Epithelial cell of proximal tubule (primary cell): ENCODE measurements around the gene QSER1. TPM values are rescaled to one million over a fixed set of nuclear protein-coding genes. Genes with fewer than 3 reads are reported as not detected.
A peak's percentile ranks its signal among the peaks of the same experiment; 100 is the strongest.

Experiments used
- DNase-seq: peaks from one replicate; pipeline ENCODE4 v3.0.0-alpha.2; 2011; ENCODE audit warnings: low read depth
- H3K4me3 ChIP-seq: 2 replicates; pipeline ENCODE4 v1.5.1; 2011; ENCODE audit warnings: low read depth, mild to moderate bottlenecking, low read length
- total RNA-seq: library from RNA; depleted of rRNA; stranded (reverse); fragments of >200 nt; gene quantifications from 2 replicates; pipeline ENCODE4 v1.2.3, GENCODE V29; 2015
- TF ChIP-seq, protein P1 (sequence below): conservative IDR thresholded peaks from 2 replicates; pipeline ENCODE4 v1.5.1; 2012; ENCODE audit warnings: low read depth, mild to moderate bottlenecking, low read length

The QSER1 gene
- total RNA-seq, 1 donor from 2014 or later = 18.6 TPM

DNA sequence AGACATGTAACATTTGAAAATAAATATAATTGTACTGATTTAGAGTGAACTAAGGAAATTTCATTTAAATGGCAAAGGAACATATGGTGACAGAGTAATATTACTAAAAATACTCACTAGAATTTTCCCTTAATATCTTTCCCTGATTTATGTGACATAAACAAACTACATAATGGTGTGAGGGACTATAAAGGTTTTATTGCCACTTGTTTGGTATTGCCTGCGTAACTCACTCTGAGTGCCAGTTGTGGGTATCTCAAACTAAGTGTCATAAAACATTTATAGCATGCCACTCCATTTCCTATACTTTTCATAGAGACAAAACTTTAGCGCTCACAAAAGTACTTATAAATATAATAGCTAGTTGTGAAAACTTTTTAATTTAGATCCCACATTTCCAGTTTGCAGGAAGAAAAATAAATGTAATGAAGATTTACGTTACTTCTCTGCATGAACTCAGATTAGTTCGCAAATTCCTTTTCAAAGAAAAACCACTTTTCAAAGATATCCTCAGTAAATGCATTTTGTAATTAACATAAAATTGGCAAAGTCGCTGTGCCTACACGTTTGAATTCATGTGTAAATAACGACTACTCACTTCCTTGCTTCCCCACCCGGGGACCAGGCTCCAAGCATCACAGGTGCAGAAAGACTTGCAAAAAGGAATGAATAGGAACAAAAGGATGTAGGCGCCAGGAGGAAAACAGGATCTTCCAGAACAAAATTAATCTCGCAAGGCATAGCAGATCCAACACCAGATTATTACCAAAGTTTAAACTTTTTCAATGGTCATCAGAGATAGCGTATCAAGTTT lies 1.6 kb upstream of the QSER1 start:
- TF ChIP-seq, protein P1, sequence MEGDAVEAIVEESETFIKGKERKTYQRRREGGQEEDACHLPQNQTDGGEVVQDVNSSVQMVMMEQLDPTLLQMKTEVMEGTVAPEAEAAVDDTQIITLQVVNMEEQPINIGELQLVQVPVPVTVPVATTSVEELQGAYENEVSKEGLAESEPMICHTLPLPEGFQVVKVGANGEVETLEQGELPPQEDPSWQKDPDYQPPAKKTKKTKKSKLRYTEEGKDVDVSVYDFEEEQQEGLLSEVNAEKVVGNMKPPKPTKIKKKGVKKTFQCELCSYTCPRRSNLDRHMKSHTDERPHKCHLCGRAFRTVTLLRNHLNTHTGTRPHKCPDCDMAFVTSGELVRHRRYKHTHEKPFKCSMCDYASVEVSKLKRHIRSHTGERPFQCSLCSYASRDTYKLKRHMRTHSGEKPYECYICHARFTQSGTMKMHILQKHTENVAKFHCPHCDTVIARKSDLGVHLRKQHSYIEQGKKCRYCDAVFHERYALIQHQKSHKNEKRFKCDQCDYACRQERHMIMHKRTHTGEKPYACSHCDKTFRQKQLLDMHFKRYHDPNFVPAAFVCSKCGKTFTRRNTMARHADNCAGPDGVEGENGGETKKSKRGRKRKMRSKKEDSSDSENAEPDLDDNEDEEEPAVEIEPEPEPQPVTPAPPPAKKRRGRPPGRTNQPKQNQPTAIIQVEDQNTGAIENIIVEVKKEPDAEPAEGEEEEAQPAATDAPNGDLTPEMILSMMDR = no peak
- no peak for DNase-seq
- no peak overlapping the region for H3K4me3 ChIP-seq

DNA sequence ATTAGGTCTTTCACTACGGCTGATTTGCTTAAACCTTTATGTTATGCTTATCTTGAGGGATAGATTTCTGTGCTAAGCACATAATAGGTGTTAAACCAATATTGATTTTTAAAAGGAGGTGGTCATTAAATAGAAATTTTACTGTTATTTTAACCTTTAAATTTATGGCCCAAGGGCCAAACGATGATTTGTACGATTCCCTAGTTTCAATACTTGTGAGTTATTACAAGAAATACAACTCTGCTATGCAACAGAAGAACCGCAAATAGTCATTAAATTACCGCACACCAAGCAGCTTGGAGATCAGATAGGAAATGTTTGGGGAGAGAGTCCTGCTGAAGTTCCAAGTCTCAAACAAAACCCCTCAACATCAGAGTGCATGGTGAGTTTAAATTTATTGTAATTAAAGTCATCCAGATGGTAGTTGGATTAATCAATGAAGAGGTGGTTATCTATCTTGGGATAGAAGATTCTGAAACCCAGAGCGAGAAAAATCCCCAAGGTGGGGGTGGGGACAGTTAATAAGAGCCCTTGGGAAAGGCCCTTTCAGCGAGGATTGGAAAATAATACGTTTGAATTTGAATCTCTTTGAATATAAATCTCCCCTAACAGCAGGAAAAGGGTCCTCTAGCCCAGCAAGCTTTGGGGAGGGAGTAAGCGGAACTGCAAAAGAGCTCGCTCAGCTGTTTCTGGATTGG lies 805 bp upstream of the QSER1 start:
- H3K4me3 ChIP-seq = peak overlapping the region; percentile 91
- DNase-seq = no peak
- TF ChIP-seq, protein P1 = no peak

DNA sequence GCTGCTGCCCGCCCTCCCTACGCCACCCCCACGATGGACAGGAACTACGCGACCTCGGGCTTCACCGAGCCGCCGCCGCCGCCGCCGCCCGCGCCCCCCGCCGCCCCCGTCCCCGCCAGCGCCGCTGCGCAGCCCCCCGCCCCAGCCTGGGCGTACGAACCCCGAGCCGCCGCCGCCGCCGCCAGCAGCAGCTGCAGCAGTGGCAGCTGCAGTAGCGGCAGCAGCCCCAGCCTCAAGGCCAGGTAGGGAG lies 407 bp downstream of the QSER1 start:
- no peak for DNase-seq
- TF ChIP-seq, protein P1 = no peak

DNA sequence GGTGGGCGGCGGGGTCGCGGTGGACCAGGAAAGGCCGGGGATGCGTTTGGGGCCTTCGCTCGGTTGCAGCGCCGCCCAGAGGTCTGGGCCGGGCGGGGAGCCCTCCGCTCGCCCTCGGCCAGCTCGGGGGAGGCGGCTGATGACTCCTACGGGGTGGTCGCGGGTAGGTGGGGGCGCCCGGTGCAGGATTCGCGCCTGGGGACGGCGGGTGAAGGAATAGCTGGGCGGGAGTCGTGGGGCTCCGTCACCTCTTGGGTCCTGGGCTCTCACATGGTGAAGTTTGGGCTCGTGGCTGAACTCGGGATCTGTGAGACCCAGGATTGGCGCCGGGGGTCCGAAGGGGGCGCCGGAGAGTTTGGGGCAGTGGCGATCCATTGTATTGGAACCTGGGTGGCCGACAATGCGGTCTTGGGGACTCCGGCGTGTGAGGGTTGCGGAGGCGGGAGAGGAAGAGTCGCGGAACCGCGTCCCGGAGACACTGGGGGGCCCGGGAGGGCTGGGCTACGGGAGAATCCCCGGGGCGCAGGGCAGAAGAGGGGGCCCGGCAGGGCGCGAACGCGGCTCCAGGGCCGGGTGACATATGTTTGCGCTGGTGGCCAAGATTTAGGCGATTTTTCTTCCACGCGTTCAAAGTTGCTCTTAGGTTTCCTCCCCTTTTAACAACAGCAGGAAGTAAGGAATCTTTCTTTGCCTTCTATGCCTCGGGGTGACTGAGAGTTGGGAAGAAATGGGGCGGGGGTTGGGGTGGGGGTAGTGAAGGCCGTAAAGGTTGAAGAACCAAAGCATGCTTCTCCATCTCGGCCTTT lies 935 bp downstream of the QSER1 start:
- peak overlapping the region; percentile 91 for H3K4me3 ChIP-seq
- no peak for DNase-seq
- TF ChIP-seq, protein P1 = peak; percentile 54

More for the DNA sequence above, 407 bp downstream of the QSER1 start:
- H3K4me3 ChIP-seq = peak overlapping the region; percentile 91

DNA sequence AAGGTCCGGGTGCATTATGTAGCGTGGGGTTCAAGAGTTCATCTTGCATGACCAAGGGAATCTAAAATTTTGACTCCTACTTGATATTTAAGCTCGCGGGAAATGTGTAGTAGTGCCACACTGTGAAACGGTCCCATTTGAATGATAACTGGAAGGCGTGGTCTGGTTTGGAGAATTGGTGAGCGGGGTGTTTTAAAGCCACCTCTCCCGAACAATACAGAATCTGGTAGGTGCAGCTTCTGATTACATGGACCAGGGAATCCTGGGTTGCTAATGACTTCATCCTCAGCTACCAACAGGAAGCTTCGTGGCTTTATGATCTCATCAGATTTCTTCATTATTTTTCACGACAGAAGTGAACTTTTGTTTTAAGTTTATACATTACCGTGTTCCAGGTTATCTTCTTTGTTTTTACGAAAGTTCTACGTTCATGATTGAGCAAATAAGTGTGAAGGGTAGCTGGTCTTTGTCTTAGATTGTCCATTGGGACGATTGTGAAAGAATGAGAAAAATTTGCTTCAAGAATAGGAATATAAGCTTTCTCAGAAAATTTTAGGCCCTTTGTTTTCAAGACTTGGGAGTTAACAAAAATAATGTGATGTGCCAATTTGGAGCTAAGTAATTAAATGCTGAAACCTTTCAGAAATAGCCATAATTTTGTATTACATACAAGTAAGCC lies 1.7 kb downstream of the QSER1 start:
- H3K4me3 ChIP-seq = peak overlapping the region; percentile 91
- DNase-seq = peak; percentile 69
- TF ChIP-seq, protein P1 = no peak

DNA sequence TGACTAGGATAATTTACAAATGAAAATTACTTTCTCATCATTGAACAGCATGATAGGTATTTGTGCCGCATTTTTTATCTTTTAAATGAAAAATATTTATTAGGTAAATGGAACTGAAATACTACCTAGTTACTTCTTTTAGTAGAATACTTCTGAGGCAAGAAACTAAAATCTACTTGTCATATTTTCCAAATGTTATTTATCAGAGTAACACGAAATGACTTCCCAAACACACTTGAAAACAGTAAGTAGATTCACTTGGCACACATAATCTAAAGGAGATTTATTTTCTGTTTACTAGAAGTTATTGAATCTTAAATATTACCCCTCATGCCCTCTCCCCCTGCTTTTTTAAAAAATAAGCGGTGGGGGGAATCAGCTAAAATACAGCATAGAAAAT lies 2.3 kb downstream of the QSER1 start:
- TF ChIP-seq, protein P1 = no peak
- peak overlapping the region; percentile 91 for H3K4me3 ChIP-seq
- no peak for DNase-seq
